Measurements from ENCODE around the gene ST8SIA6. TPM values are rescaled to one million over a fixed set of nuclear protein-coding genes. Genes with fewer than 3 reads are reported as not detected.
"Not testable (repeated sequence)": the region's sequence is repeated elsewhere in the genome, so short reads cannot be mapped to it uniquely, and the experiment has no call there.

The ST8SIA6 gene
- total RNA-seq, 1 experiment from 2014 or later: 1.3 TPM

GRCh38 chr10:17326377-17326776 is 128.0 kb downstream of the ST8SIA6 start:
- no peaks in the 10 kb centered on the region for H3K79me2 ChIP-seq (ENCODE audit: insufficient read depth, low read length)
- POLR2A ChIA-PET: no interaction called here
- H3K9me3 ChIP-seq (ENCODE audit: control insufficient read depth in 1 of 2, insufficient read depth in 1 of 2, low read depth in 1 of 2, low read length in 2 of 2): no peaks in the 10 kb centered on the region
- no peaks in the 10 kb centered on the region for H3K36me3 ChIP-seq (ENCODE audit: control insufficient read depth in 1 of 2, insufficient read depth in 2 of 2, low read length in 2 of 2)
- no peak overlapping the region for H3K27ac ChIP-seq (ENCODE audit: low read depth, low read length)
- RAD21 ChIA-PET (ENCODE audit: low non-redundant PET in 1 of 2, low total read pairs in 2 of 2, uncharacterized antibody in 2 of 2, unreplicated experiment in 2 of 2): no interaction called here
- no peaks in the 10 kb centered on the region for H4K20me1 ChIP-seq (ENCODE audit: insufficient read depth)
- DNase-seq (ENCODE audit: low read depth, low spot score) (no peak), ATAC-seq (no peak)
- intact Hi-C loops (cut with micrococcal nuclease): no loop called here
- CTCF ChIA-PET: no interaction called here
- TF ChIP-seq JUND (IDR thresholded peaks at IDR 0.05) (no peak), CEBPB (IDR thresholded peaks at IDR 0.05; ENCODE audit: low read depth) (no peak), TCF7L2 (IDR thresholded peaks at IDR 0.05; ENCODE audit: borderline replicate concordance, extremely low read depth, insufficient read depth, insufficient read length) (no peak), ZNF274 (IDR thresholded peaks at IDR 0.05; ENCODE audit: low read depth, low read length) (no peak), ZFX (IDR thresholded peaks at IDR 0.05) (no peak), SP1 (IDR thresholded peaks at IDR 0.05; ENCODE audit: low read depth) (no peak), REST (IDR thresholded peaks at IDR 0.05; ENCODE audit: low read depth) (no peak), POLR2A (IDR thresholded peaks at IDR 0.05; ENCODE audit: borderline replicate concordance, extremely low read depth, insufficient read depth, insufficient read length) (no peak), ELF1 (IDR thresholded peaks at IDR 0.05; ENCODE audit: borderline replicate concordance, low read depth) (no peak), RAD21 (IDR thresholded peaks at IDR 0.05; ENCODE audit: low read depth) (no peak), FOSL1 (IDR thresholded peaks at IDR 0.05; ENCODE audit: low read depth) (no peak), CBX3 (IDR thresholded peaks at IDR 0.05; ENCODE audit: low read depth) (no peak), SIN3A (IDR thresholded peaks at IDR 0.05; ENCODE audit: low read depth) (no peak), YY1 (IDR thresholded peaks at IDR 0.05; ENCODE audit: extremely low read depth, insufficient replicate concordance, low read depth, low read length) (no peak)
- H3K4me2 ChIP-seq (ENCODE audit: low read length): no peak overlapping the region
- no peaks in the 10 kb centered on the region for H3K9me2 ChIP-seq (ENCODE audit: insufficient read depth)
- H3K27me3 ChIP-seq (ENCODE audit: insufficient read depth, low read length): no peaks in the 10 kb centered on the region
- peaks cover 0 to 3% of the 10 kb centered on the region in 2 experiments; a peak in 1 of 4 replicates for H3K4me1 ChIP-seq (ENCODE audit: control insufficient read depth in 1 of 2, insufficient read depth in 2 of 2, low read length in 2 of 2)
- no TSS peak for BruUV-seq (replicated peaks)
- no peak overlapping the region for H3K4me3 ChIP-seq (replicated peaks in 1 of 2; ENCODE audit: low read depth in 1 of 2, low read length in 2 of 2)
- no peak overlapping the region for H2AFZ ChIP-seq (ENCODE audit: low read depth, low read length, poor library complexity, severe bottlenecking)
- no peak overlapping the region for H3K9ac ChIP-seq (ENCODE audit: low read length)

GRCh38 chr10:17321957-17322356 is 132.4 kb downstream of the ST8SIA6 start:
- H3K9me2 ChIP-seq (ENCODE audit: insufficient read depth); POLR2A ChIA-PET; CTCF ChIA-PET; DNase-seq (ENCODE audit: low read depth, low spot score); H3K9ac ChIP-seq (ENCODE audit: low read length); H3K27ac ChIP-seq (ENCODE audit: low read depth, low read length); H3K79me2 ChIP-seq (ENCODE audit: insufficient read depth, low read length); RAD21 ChIA-PET (ENCODE audit: low non-redundant PET in 1 of 2, low total read pairs in 2 of 2, uncharacterized antibody in 2 of 2, unreplicated experiment in 2 of 2); H3K27me3 ChIP-seq (ENCODE audit: insufficient read depth, low read length); intact Hi-C loops (cut with micrococcal nuclease); H3K36me3 ChIP-seq (ENCODE audit: control insufficient read depth in 1 of 2, insufficient read depth in 2 of 2, low read length in 2 of 2); BruUV-seq (replicated peaks); H3K4me3 ChIP-seq (replicated peaks in 1 of 2; ENCODE audit: low read depth in 1 of 2, low read length in 2 of 2); H3K4me1 ChIP-seq (ENCODE audit: control insufficient read depth in 1 of 2, insufficient read depth in 2 of 2, low read length in 2 of 2); H2AFZ ChIP-seq (ENCODE audit: low read depth, low read length, poor library complexity, severe bottlenecking); H3K9me3 ChIP-seq (ENCODE audit: control insufficient read depth in 1 of 2, insufficient read depth in 1 of 2, low read depth in 1 of 2, low read length in 2 of 2); H4K20me1 ChIP-seq (ENCODE audit: insufficient read depth); ATAC-seq; H3K4me2 ChIP-seq (ENCODE audit: low read length): not testable (repeated sequence)

Measured in HCT116 (cell line).